SK-N-SH (cell line): Measurements from ENCODE around the gene AP2A2. TPM values are rescaled to one million over a fixed set of nuclear protein-coding genes. Genes with fewer than 3 reads are reported as not detected.

ENCODE experiments used
- CTCF ChIA-PET: fragments of 300-600, 350-600 bp; formaldehyde crosslinking; extraction: SDS; loops from one replicate; lab custom pipeline; 2021; lab: Yijun Ruan, JAX
- POLR2A ChIA-PET: fragments of 350-600 bp; sonication (Branson Sonifier 250); formaldehyde crosslinking; extraction: SDS; loops from one replicate; lab custom pipeline; 2020; ENCODE audit warnings: antibody characterized with exemption, inconsistent platforms; lab: Yijun Ruan, JAX
- DNase-seq: peaks from one replicate; pipeline ENCODE4 v3.0.0; 2012
- H2AFZ ChIP-seq: fragments of 200-600 bp; sonication (generic); 2 replicates; pipeline ENCODE4 v1.8.1; 2016; ENCODE audit warnings: antibody characterized with exemption, mild to moderate bottlenecking, low read depth
- H3F3A ChIP-seq: fragments of 200-600 bp; sonication (generic); replicated peaks from 2 replicates; pipeline ENCODE3; 2016; ENCODE audit warnings: antibody characterized with exemption, mild to moderate bottlenecking; ENCODE audit not compliant: insufficient read depth
- H3K27ac ChIP-seq, 2 experiments: fragments of 200-500 bp in 1 of 2; fragments of 200-600 bp in 1 of 2; sonication (Bioruptor generic) in 1 of 2; sonication (generic), shearing (Covaris generic) in 1 of 2; 2 replicates each; pipeline versions ENCODE4 v1.5.1 to v1.6.1; 2014 to 2016; ENCODE audit warnings: low read depth in 2 of 2, inconsistent platforms in 1 of 2, low read length in 1 of 2, mild to moderate bottlenecking in 1 of 2, mixed read lengths in 1 of 2
- H3K27me3 ChIP-seq: fragments of 200-600 bp; sonication (generic), shearing (Covaris generic); 2 replicates; pipeline ENCODE4 v1.6.1; 2016; ENCODE audit warnings: mixed run types; ENCODE audit not compliant: insufficient read depth
- H3K36me3 ChIP-seq, 2 experiments: fragments of 200-500 bp in 1 of 2; fragments of 200-600 bp in 1 of 2; sonication (Bioruptor generic) in 1 of 2; sonication (generic) in 1 of 2; replicated peaks in 1 of 2; 2 replicates each; pipeline versions ENCODE3 to v1.5.1; 2014 to 2016; ENCODE audit warnings: low read length in 1 of 2, mild to moderate bottlenecking in 1 of 2; ENCODE audit not compliant: insufficient read depth in 2 of 2, control insufficient read depth in 1 of 2
- H3K4me1 ChIP-seq, 2 experiments: fragments of 200-500 bp in 1 of 2; fragments of 200-600 bp in 1 of 2; sonication (Bioruptor generic) in 1 of 2; sonication (generic), shearing (Covaris generic) in 1 of 2; 2 replicates each; pipeline versions ENCODE4 v1.5.1 to v1.6.1; 2014 to 2016; ENCODE audit warnings: low read depth in 1 of 2, low read length in 1 of 2, mixed run types in 1 of 2; ENCODE audit not compliant: insufficient read depth in 2 of 2, control insufficient read depth in 1 of 2
- H3K4me2 ChIP-seq: fragments of 200-600 bp; sonication (generic), shearing (Covaris generic); 2 replicates; pipeline ENCODE4 v1.6.1; 2017; ENCODE audit warnings: mixed run types
- H3K4me3 ChIP-seq, 2 experiments: fragments of 200-500 bp in 1 of 2; fragments of 200-600 bp in 1 of 2; sonication (Bioruptor generic) in 1 of 2; sonication (generic), shearing (Covaris generic) in 1 of 2; 2 replicates each; pipeline versions ENCODE4 v1.5.1 to v1.8.1; 2014 to 2016; ENCODE audit warnings: low read depth in 2 of 2, inconsistent platforms in 1 of 2, low read length in 1 of 2, mild to moderate bottlenecking in 1 of 2, mixed read lengths in 1 of 2, moderate library complexity in 1 of 2
- H3K79me2 ChIP-seq: fragments of 200-600 bp; sonication (generic); 2 replicates; pipeline ENCODE4 v1.8.1; 2017; ENCODE audit warnings: mild to moderate bottlenecking; ENCODE audit not compliant: insufficient read depth
- H3K9ac ChIP-seq: fragments of 200-600 bp; sonication (generic); 2 replicates; pipeline ENCODE4 v1.6.1; 2017; ENCODE audit warnings: mixed run types
- H3K9me2 ChIP-seq: fragments of 200-600 bp; sonication (generic); 2 replicates; pipeline ENCODE4 v1.6.1; 2017; ENCODE audit warnings: mixed run types
- H3K9me3 ChIP-seq: fragments of 200-600 bp; sonication (generic); 2 replicates; pipeline ENCODE4 v1.6.1; 2017; ENCODE audit warnings: mixed run types, mild to moderate bottlenecking, moderate library complexity
- H4K20me1 ChIP-seq: fragments of 200-600 bp; sonication (generic); 2 replicates; pipeline ENCODE4 v1.6.1; 2017; ENCODE audit warnings: mild to moderate bottlenecking, mixed run types; ENCODE audit not compliant: insufficient read depth
- CHD2 ChIP-seq: fragments of 150-350 bp; IDR thresholded peaks from 2 replicates; pipeline ENCODE4 v1.6.1; 2018; ENCODE audit warnings: low read length; ENCODE audit not compliant: partially characterized antibody
- CTCF ChIP-seq: fragments of 200-600 bp; sonication (generic); IDR thresholded peaks from 2 replicates; pipeline ENCODE4 v1.6.1; 2017; ENCODE audit warnings: antibody characterized with exemption, mild to moderate bottlenecking, moderate library complexity
- EP300 ChIP-seq, 2 experiments: IDR thresholded peaks; 2 replicates each; pipeline versions ENCODE4 v1.4.0 to v1.6.1; 2012; ENCODE audit warnings: borderline replicate concordance in 1 of 2, low read depth in 1 of 2, low read length in 1 of 2
- FOSL2 ChIP-seq: IDR thresholded peaks from 2 replicates; pipeline ENCODE4 v1.4.0; 2012; ENCODE audit warnings: low read depth, mild to moderate bottlenecking, moderate library complexity, borderline replicate concordance
- GATA2 ChIP-seq: sonication (generic); formaldehyde crosslinking; IDR thresholded peaks from 2 replicates; pipeline ENCODE4 v1.5.0; 2020; ENCODE audit warnings: mild to moderate bottlenecking, missing genetic modification reagents
- JUND ChIP-seq: IDR thresholded peaks from 2 replicates; pipeline ENCODE4 v1.4.0; 2012
- MXI1 ChIP-seq: IDR thresholded peaks from 2 replicates; pipeline ENCODE4 v1.6.1; 2012; ENCODE audit warnings: mild to moderate bottlenecking, low read depth, low read length, improper control_type of control experiment
- NRF1 ChIP-seq: IDR thresholded peaks from 2 replicates; pipeline ENCODE4 v1.6.1; 2012; ENCODE audit warnings: low read depth, mild to moderate bottlenecking, low read length
- PBX3 ChIP-seq: IDR thresholded peaks from 2 replicates; pipeline ENCODE4; 2012
- SMC3 ChIP-seq: IDR thresholded peaks from 2 replicates; pipeline ENCODE4 v1.6.1; 2012; ENCODE audit warnings: low read depth, low read length, improper control_type of control experiment
- USF2 ChIP-seq: fragments of 150-350 bp; IDR thresholded peaks from 2 replicates; pipeline ENCODE4 v1.6.1; 2017; ENCODE audit warnings: antibody characterized with exemption, low read length, low read depth, borderline replicate concordance
- YY1 ChIP-seq: IDR thresholded peaks from 2 replicates; pipeline ENCODE4 v1.4.0; 2012; ENCODE audit warnings: low read depth, mild to moderate bottlenecking
- WGBS: methylation state at CpG from one replicate; pipeline ENCODE4 v1.1.6; 2017; ENCODE audit warnings: low lambda C conversion rate; 5-methylcytosine and 5-hydroxymethylcytosine counted together
- polyA plus RNA-seq, 3 experiments: library from polyadenylated mRNA; depleted of rRNA; stranded (reverse); fragments of >200 nt; gene quantifications; 2 replicates each; pipeline ENCODE4 v1.2.3, GENCODE V29; 2012

Gene AP2A2
- polyA plus RNA-seq, 1 of the 3 experiments (the other 2 are of a cell fraction): 42.7 TPM

- no peak for DNase-seq
- no peak overlapping the region for H3K9ac ChIP-seq
- no peaks in the 10 kb centered on the region for H3K27me3 ChIP-seq
- H2AFZ ChIP-seq: no peak overlapping the region
- CTCF ChIA-PET: interaction anchor here (0.8 to 1.8 kb wide), 2 partner anchors 10 to 105 kb away, joined by 3 to 7 read pairs; no protein-coding TSS in a partner anchor
- no peaks in the 10 kb centered on the region for H3K9me2 ChIP-seq
- TF ChIP-seq PBX3: no peak
- no peak for TF ChIP-seq YY1
- no peak for TF ChIP-seq MXI1
- TF ChIP-seq NRF1: no peak
- TF ChIP-seq FOSL2: no peak
- no peak for TF ChIP-seq SMC3
- no peak for TF ChIP-seq EP300 (IDR thresholded peaks at IDR 0.05; ENCODE audit: borderline replicate concordance in 1 of 2, low read depth in 1 of 2, low read length in 1 of 2)
- no peak for TF ChIP-seq GATA2
- no peak overlapping the region for H3K4me2 ChIP-seq
- H3K79me2 ChIP-seq: peaks cover 84% of the 10 kb centered on the region
- H3K9me3 ChIP-seq: no peaks in the 10 kb centered on the region; the same call in 1 of the 2 replicates
- H3K27ac ChIP-seq: no peak overlapping the region
- no peaks in the 10 kb centered on the region for H3F3A ChIP-seq
- H4K20me1 ChIP-seq: peaks cover 17% of the 10 kb centered on the region
- no peak overlapping the region for H3K4me3 ChIP-seq
- POLR2A ChIA-PET: interaction anchor here (1.0 to 1.4 kb wide), 2 partner anchors 10 to 14 kb away, joined by 3 read pairs; no protein-coding TSS in a partner anchor
- peaks cover 0 to 7% of the 10 kb centered on the region in 2 experiments; a peak in 2 of 4 replicates for H3K4me1 ChIP-seq
- peaks cover 0 to 19% of the 10 kb centered on the region in 2 experiments for H3K36me3 ChIP-seq
- WGBS: 84% methylated on average over 9 of the region's 9 CpGs
Measured at GRCh38 chr11:945986-946385, 20.3 kb downstream of the AP2A2 start.

GRCh38 chr11:947744-948143 lies 22.1 kb downstream of the AP2A2 start:
- Histone ChIP-seq H3K9me3 (no peaks in the 10 kb centered on the region; the same call in 1 of the 2 replicates), H3K79me2 (peaks cover 75% of the 10 kb centered on the region), H2AFZ (no peak overlapping the region), H3K4me3 (no peak overlapping the region), H3K27ac (no peak overlapping the region), H4K20me1 (peaks cover 7% of the 10 kb centered on the region), H3K4me2 (no peak overlapping the region), H3K36me3 (peaks cover 0 to 19% of the 10 kb centered on the region in 2 experiments), H3K4me1 (peaks cover under 1 to 8% of the 10 kb centered on the region in 2 experiments; a peak in 2 of 4 replicates), H3K9me2 (no peaks in the 10 kb centered on the region), H3K9ac (no peak overlapping the region), H3K27me3 (no peaks in the 10 kb centered on the region), H3F3A (no peaks in the 10 kb centered on the region)
- TF ChIP-seq MXI1: no peak
- no peak for TF ChIP-seq CHD2
- no peak for TF ChIP-seq CTCF
- TF ChIP-seq JUND: no peak
- no peak for TF ChIP-seq USF2
- DNase-seq: no peak
- ChIA-PET POLR2A (no interaction called here), CTCF (interaction anchor here (1.0 to 1.4 kb wide), 2 partner anchors 100 to 104 kb away, joined by 3 read pairs; no protein-coding TSS in a partner anchor)
- WGBS: 93% methylated on average over 4 of the region's 4 CpGs
